Measurements from ENCODE around the gene TSEN54. TPM values are rescaled to one million over a fixed set of nuclear protein-coding genes. Genes with fewer than 3 reads are reported as not detected.

The TSEN54 gene
- total RNA-seq, 2 experiments from 2014 or later = 73.3 to 78.7 TPM

DNA sequence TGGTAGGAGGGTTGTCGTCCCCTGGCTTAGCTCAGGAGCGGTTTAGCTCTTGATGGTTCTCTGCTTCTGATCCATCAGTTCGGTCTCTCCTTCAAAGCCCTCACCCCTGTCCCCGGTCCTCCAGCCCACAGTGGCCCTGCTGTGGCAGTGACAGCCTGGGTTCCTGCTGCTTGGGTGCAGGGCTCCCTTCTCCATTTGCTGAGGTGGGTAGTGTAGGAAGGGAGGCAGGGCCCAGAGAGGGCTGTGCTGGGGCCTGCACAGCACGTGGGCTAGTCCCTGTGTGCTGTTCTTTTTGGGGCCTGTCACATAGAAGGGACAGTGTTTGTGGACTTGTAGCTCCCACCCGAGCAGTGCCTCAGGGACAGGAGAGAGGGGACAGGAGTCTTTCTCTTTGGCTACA lies 41.6 kb upstream of the TSEN54 start:
- no peak overlapping the region for H3K4me3 ChIP-seq (ENCODE audit: low read length)
- TF ChIP-seq, protein P1, sequence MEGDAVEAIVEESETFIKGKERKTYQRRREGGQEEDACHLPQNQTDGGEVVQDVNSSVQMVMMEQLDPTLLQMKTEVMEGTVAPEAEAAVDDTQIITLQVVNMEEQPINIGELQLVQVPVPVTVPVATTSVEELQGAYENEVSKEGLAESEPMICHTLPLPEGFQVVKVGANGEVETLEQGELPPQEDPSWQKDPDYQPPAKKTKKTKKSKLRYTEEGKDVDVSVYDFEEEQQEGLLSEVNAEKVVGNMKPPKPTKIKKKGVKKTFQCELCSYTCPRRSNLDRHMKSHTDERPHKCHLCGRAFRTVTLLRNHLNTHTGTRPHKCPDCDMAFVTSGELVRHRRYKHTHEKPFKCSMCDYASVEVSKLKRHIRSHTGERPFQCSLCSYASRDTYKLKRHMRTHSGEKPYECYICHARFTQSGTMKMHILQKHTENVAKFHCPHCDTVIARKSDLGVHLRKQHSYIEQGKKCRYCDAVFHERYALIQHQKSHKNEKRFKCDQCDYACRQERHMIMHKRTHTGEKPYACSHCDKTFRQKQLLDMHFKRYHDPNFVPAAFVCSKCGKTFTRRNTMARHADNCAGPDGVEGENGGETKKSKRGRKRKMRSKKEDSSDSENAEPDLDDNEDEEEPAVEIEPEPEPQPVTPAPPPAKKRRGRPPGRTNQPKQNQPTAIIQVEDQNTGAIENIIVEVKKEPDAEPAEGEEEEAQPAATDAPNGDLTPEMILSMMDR (IDR thresholded peaks at IDR 0.05) = no peak
- no peak overlapping the region for H3K27ac ChIP-seq (ENCODE audit: low read depth in 1 of 2, low read length in 2 of 2)
- H3K9me3 ChIP-seq (ENCODE audit: control insufficient read depth in 1 of 2, insufficient read depth in 1 of 2, low read length in 2 of 2) = no peaks in the 10 kb centered on the region
- H3K4me1 ChIP-seq (ENCODE audit: insufficient read depth, low read length) = no peaks in the 10 kb centered on the region
- POLR2A ChIA-PET = interaction anchor here (0.7 kb wide), 1 partner anchor 407 kb away, joined by 3 read pairs; no protein-coding TSS in a partner anchor
- ATAC-seq (ENCODE audit: poor library complexity) (no peak), DNase-seq (no peak)
- no peaks in the 10 kb centered on the region for H3K27me3 Mint-ChIP-seq
- no peak overlapping the region for H3K4me3 Mint-ChIP-seq
- H3K27me3 ChIP-seq (ENCODE audit: control insufficient read depth in 1 of 2, insufficient read depth in 2 of 2, low read length in 2 of 2) = no peaks in the 10 kb centered on the region
- CTCF ChIA-PET = no interaction called here
- H3K36me3 Mint-ChIP-seq (ENCODE audit: low read depth) = peaks cover 45% of the 10 kb centered on the region
- no peaks in the 10 kb centered on the region for H3K4me1 Mint-ChIP-seq (ENCODE audit: low read depth)
- no peak overlapping the region for H3K27ac Mint-ChIP-seq
- intact Hi-C loops (cut with DNase I, micrococcal nuclease) = no loop called here
- H3K9me3 Mint-ChIP-seq = no peaks in the 10 kb centered on the region
- H3K36me3 ChIP-seq (ENCODE audit: insufficient read depth, low read length) = peaks cover 39% of the 10 kb centered on the region

DNA sequence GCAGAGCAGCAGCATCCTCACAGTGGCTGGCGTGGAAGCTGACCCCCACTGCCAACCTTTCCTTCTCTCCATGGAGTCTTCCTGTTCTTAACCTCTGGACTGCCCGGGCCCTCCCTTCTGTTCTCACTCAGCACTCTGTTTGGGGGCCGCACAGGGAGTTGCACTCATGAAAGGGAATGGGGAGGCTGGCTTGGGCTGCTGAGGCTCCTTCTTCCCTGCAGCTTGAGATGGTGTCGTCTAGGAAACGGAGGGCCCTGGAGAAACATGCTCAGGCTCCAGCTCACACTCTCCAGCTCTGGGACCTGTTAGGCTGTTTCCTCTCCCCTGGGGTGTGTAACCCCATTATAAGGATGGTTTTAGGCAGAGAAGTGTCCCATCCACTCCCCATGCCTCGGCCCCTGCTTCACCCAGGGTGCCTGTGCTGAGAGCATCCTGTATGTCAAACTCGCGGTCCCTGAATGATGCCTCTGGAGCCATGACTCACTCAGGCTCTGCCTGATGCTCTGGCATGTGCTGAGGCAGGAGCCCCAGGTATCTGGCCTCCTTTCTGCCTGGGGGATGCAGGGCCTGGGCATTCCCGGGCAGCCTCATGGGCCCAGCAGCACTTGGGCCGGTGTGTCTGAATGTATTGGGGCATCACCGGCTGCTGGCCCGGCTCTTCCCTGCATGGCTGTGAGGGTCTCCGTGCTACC lies 41.0 kb upstream of the TSEN54 start:
- ChIA-PET POLR2A (interaction anchor here (0.7 kb wide), 1 partner anchor 408 kb away, joined by 3 read pairs; no protein-coding TSS in a partner anchor), CTCF (no interaction called here)
- TF ChIP-seq, protein P1 (IDR thresholded peaks at IDR 0.05) = no peak
- H3K27ac ChIP-seq (ENCODE audit: low read depth in 1 of 2, low read length in 2 of 2) = no peak overlapping the region
- H3K9me3 Mint-ChIP-seq = no peaks in the 10 kb centered on the region
- ATAC-seq (ENCODE audit: poor library complexity) = no peak
- H3K9me3 ChIP-seq (ENCODE audit: control insufficient read depth in 1 of 2, insufficient read depth in 1 of 2, low read length in 2 of 2) = no peaks in the 10 kb centered on the region
- H3K27ac Mint-ChIP-seq = no peak overlapping the region
- no peaks in the 10 kb centered on the region for H3K27me3 Mint-ChIP-seq
- H3K4me3 ChIP-seq (ENCODE audit: low read length) = no peak overlapping the region
- no peak for DNase-seq
- no peaks in the 10 kb centered on the region for H3K27me3 ChIP-seq (ENCODE audit: control insufficient read depth in 1 of 2, insufficient read depth in 2 of 2, low read length in 2 of 2)
- intact Hi-C loops (cut with DNase I, micrococcal nuclease) = no loop called here
- peaks cover 39% of the 10 kb centered on the region for H3K36me3 ChIP-seq (ENCODE audit: insufficient read depth, low read length)
- H3K4me3 Mint-ChIP-seq = no peak overlapping the region
- H3K4me1 ChIP-seq (ENCODE audit: insufficient read depth, low read length) = no peaks in the 10 kb centered on the region
- no peaks in the 10 kb centered on the region for H3K4me1 Mint-ChIP-seq (ENCODE audit: low read depth)
- H3K36me3 Mint-ChIP-seq (ENCODE audit: low read depth) = peaks cover 45% of the 10 kb centered on the region

DNA sequence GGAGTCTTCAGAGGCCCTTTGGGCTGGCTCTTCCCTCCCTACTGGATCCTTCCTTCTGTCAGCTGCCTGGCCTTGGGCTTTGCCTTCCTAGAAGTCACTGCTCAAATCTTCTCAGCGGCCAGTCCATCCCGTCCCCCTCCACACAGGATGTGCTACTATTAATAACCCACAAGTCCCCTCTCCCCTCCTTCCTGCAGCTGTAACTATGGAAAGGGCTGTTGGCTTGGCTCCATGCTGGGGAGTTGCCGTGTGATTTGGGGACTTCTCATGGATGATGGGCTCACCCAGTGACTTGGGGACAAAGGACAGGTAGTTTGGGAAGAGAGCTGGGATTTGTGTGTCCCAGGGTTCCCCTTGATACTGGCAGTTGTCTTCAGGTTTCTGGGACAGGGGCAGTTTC lies 40.5 kb upstream of the TSEN54 start:
- Histone ChIP-seq H3K27ac (ENCODE audit: low read depth in 1 of 2, low read length in 2 of 2) (no peak overlapping the region), H3K4me3 (ENCODE audit: low read length) (no peak overlapping the region), H3K27me3 (ENCODE audit: control insufficient read depth in 1 of 2, insufficient read depth in 2 of 2, low read length in 2 of 2) (no peaks in the 10 kb centered on the region), H3K36me3 (ENCODE audit: insufficient read depth, low read length) (peaks cover 39% of the 10 kb centered on the region), H3K9me3 (ENCODE audit: control insufficient read depth in 1 of 2, insufficient read depth in 1 of 2, low read length in 2 of 2) (no peaks in the 10 kb centered on the region), H3K4me1 (ENCODE audit: insufficient read depth, low read length) (no peaks in the 10 kb centered on the region)
- ChIA-PET POLR2A (no interaction called here), CTCF (no interaction called here)
- H3K27me3 Mint-ChIP-seq = no peaks in the 10 kb centered on the region
- ATAC-seq (ENCODE audit: poor library complexity) (no peak), DNase-seq (no peak)
- no peaks in the 10 kb centered on the region for H3K9me3 Mint-ChIP-seq
- intact Hi-C loops (cut with DNase I, micrococcal nuclease) = no loop called here
- TF ChIP-seq, protein P1 (IDR thresholded peaks at IDR 0.05) = no peak
- peaks cover 45% of the 10 kb centered on the region for H3K36me3 Mint-ChIP-seq (ENCODE audit: low read depth)
- H3K4me3 Mint-ChIP-seq = no peak overlapping the region
- H3K27ac Mint-ChIP-seq = no peak overlapping the region
- H3K4me1 Mint-ChIP-seq (ENCODE audit: low read depth) = no peaks in the 10 kb centered on the region

All from CD4-positive, alpha-beta T cell (primary cell).